Measurements from ENCODE around the gene PBX3. TPM values are rescaled to one million over a fixed set of nuclear protein-coding genes. Genes with fewer than 3 reads are reported as not detected.

PBX3 gene
- total RNA-seq, 1 donor from 2014 or later: 37.6 TPM

DNA sequence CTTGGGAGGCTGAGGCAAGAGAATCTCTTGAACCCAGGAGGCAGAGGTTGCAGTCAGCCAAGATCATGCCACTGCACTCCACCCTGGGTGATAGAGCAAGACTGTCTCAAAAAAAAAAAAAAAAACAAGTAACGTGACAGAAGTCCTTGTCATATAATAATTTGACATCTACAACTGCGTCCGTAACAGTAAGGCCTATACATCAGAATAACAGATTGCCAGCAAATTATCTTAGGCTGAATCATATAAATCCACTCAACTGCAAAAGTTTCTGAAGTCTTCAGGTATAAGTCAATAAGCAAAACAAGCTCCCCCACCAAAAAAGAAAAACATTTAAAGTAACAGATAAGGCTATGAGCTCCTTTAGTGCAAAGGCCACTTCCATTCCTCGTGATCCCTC, 43.5 kb upstream of the PBX3 start:
- Mint-ChIP-seq H3K4me1 (ENCODE audit: unreplicated experiment) (peaks cover 17% of the 10 kb centered on the region), H3K36me3 (ENCODE audit: low read depth, unreplicated experiment) (peaks cover 3% of the 10 kb centered on the region), H3K4me3 (ENCODE audit: unreplicated experiment) (no peak overlapping the region), H3K27ac (ENCODE audit: unreplicated experiment) (no peak overlapping the region), H3K27me3 (ENCODE audit: unreplicated experiment) (peaks cover 4% of the 10 kb centered on the region), H3K9me3 (ENCODE audit: unreplicated experiment) (no peaks in the 10 kb centered on the region)
- no peak for TF ChIP-seq CTCF (IDR thresholded peaks at IDR 0.05; ENCODE audit: unreplicated experiment)
- DNase-seq (ENCODE audit: low spot score): no peak

- peaks cover 15% of the 10 kb centered on the region for H3K4me1 Mint-ChIP-seq (ENCODE audit: unreplicated experiment)
- H3K4me3 Mint-ChIP-seq (ENCODE audit: unreplicated experiment): peak overlapping the region; percentile 94
- peaks cover 6% of the 10 kb centered on the region for H3K27me3 Mint-ChIP-seq (ENCODE audit: unreplicated experiment)
- H3K36me3 Mint-ChIP-seq (ENCODE audit: low read depth, unreplicated experiment): peaks cover 3% of the 10 kb centered on the region
- H3K9me3 Mint-ChIP-seq (ENCODE audit: unreplicated experiment): no peaks in the 10 kb centered on the region
- no peak for TF ChIP-seq CTCF (IDR thresholded peaks at IDR 0.05; ENCODE audit: unreplicated experiment)
- no peak for DNase-seq (ENCODE audit: low spot score)
- H3K27ac Mint-ChIP-seq (ENCODE audit: unreplicated experiment): peak overlapping the region; percentile 12
Observed at GRCh38 chr9:125705893-125706292, 41.3 kb upstream of the PBX3 start.

DNA sequence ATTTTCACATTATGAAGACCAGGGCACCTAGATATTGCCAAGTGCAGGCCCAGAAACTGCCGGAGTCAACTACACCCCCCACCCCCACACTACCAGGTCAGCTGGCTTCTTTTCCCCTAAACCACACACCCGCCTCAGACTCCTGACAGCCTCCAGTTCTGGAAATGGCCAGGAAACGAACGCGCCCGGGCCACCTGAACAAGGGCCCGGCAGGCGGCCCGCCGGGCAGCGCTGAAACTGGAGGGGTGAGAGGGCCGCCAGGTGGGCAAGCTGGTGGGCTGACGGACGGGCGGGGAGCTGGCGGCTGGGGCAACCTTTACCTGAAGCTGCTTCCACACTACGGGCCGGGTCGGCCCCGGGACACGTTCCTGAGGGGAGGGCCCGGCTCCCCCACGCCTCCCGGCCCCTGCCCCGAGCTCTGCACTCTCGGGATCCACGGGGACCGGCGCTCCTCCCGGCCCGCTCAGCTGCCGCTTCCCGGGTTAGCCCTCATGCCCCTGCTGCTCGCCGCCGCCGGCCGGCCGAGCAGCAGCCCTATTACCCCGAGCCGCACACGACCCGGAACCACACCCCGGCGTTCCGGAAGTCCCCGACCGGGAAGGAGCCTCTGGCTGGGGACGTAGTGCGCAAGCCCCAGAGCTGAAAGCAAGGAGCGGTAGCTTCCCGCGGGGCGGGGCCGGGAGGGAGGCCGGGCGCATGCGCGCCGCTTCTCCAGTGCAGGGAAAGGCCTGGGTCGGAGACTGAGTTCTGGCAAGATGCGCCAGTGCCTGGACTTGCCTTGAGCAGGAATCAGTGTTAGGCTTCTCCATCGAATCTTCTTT, 40.3 kb upstream of the PBX3 start, which contains the start of gene MAPKAP1:
TSS of gene MAPKAP1 (minus strand) at position 558 of the 821 bp plus-strand sequence. CDS start 34,634 bp downstream, outside the sequence.
- no peak for TF ChIP-seq CTCF (IDR thresholded peaks at IDR 0.05; ENCODE audit: unreplicated experiment)
- Mint-ChIP-seq H3K4me3 (ENCODE audit: unreplicated experiment) (peak within 1 kb of the TSS; percentile 94), H3K4me1 (ENCODE audit: unreplicated experiment) (peaks cover 9% of the 10 kb centered on the region), H3K27me3 (ENCODE audit: unreplicated experiment) (peaks cover 6% of the 10 kb centered on the region), H3K9me3 (ENCODE audit: unreplicated experiment) (no peaks in the 10 kb centered on the region), H3K27ac (ENCODE audit: unreplicated experiment) (peak within 1 kb of the TSS; percentile 84), H3K36me3 (ENCODE audit: low read depth, unreplicated experiment) (peaks cover 3% of the 10 kb centered on the region)
- peak; percentile 96 for DNase-seq (ENCODE audit: low spot score)

- H3K4me1 Mint-ChIP-seq (ENCODE audit: unreplicated experiment): peaks cover 9% of the 10 kb centered on the region
- peaks cover 3% of the 10 kb centered on the region for H3K36me3 Mint-ChIP-seq (ENCODE audit: low read depth, unreplicated experiment)
- DNase-seq (ENCODE audit: low spot score): no peak
- H3K27ac Mint-ChIP-seq (ENCODE audit: unreplicated experiment): peak overlapping the region; percentile 77
- peak overlapping the region; percentile 91 for H3K4me3 Mint-ChIP-seq (ENCODE audit: unreplicated experiment)
- H3K9me3 Mint-ChIP-seq (ENCODE audit: unreplicated experiment): no peaks in the 10 kb centered on the region
- peaks cover 6% of the 10 kb centered on the region for H3K27me3 Mint-ChIP-seq (ENCODE audit: unreplicated experiment)
- no peak for TF ChIP-seq CTCF (IDR thresholded peaks at IDR 0.05; ENCODE audit: unreplicated experiment)
Observed at GRCh38 chr9:125707472-125707804, 39.7 kb upstream of the PBX3 start.

DNA sequence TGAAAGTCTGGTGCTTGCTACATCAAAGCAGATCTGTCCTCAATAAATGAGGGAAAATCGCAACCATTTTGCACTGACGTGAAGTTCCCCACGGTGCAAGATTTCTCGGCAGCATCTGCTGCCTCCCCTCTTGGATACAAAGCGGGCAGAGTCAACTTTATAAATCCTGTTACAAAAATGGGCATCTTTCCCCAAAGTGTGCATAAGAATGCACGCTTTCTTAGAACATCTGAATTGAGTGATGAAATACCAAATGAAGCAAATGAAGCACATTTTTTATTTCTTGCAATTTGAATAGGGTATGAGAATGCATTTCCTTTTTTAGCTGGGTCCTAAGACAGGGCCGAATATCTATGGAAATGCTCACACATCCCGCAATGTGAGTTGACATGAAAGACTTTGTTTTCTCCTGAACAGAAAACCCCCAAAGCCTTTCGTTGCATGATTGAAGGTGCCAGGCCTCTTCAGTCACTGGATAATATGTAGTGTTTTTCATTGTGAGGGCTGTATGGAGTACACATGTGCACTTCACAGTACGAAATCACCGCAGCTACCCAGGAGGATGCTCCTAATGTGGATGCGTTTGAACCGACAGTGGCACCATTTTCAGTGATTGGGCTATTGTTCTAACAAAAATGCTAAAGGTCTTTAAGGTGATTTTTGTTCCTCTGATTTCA, 20.6 kb upstream of the PBX3 start:
- no peak for DNase-seq (ENCODE audit: low spot score)
- Mint-ChIP-seq H3K27me3 (ENCODE audit: unreplicated experiment) (no peaks in the 10 kb centered on the region), H3K4me3 (ENCODE audit: unreplicated experiment) (no peak overlapping the region), H3K27ac (ENCODE audit: unreplicated experiment) (no peak overlapping the region), H3K4me1 (ENCODE audit: unreplicated experiment) (no peaks in the 10 kb centered on the region), H3K9me3 (ENCODE audit: unreplicated experiment) (no peaks in the 10 kb centered on the region), H3K36me3 (ENCODE audit: low read depth, unreplicated experiment) (no peaks in the 10 kb centered on the region)
- no peak for TF ChIP-seq CTCF (IDR thresholded peaks at IDR 0.05; ENCODE audit: unreplicated experiment)

All from endothelial cell (in vitro differentiated cells).